Thymus (tissue), 2 donors: ENCODE results near the gene HNRNPK. TPM values are rescaled to one million over a fixed set of nuclear protein-coding genes. Genes with fewer than 3 reads are reported as not detected.

ENCODE experiments used
- polyA plus RNA-seq: library from polyadenylated mRNA; stranded (reverse); fragments of 200-250 nt; gene quantifications from one replicate; pipeline ENCODE4 v1.2.3, GENCODE V29; 2013
- total RNA-seq: library from RNA; stranded (reverse); fragments of 120-200 nt; gene quantifications from one replicate; pipeline ENCODE4 v1.2.4, GENCODE V29; 2013
- donor health status: healthy.

Gene HNRNPK
- total and polyA plus RNA-seq, 2 donors, result 425 to 585 TPM

Other genes with a start within 250 kb of the HNRNPK start
- 14.3 TPM for gene GKAP1, start 162.4 kb downstream of the HNRNPK start, total RNA-seq
- 22.4 TPM for gene GKAP1, start 162.4 kb downstream of the HNRNPK start, polyA plus RNA-seq
- gene KIF27, start 58.8 kb downstream of the HNRNPK start, total RNA-seq, result 5.2 TPM
- gene KIF27, start 58.8 kb downstream of the HNRNPK start, polyA plus RNA-seq, result 2.9 TPM
- gene RMI1, start 590 bp upstream of the HNRNPK start, total RNA-seq, result 7.9 TPM
- 5.8 TPM for gene RMI1, start 590 bp upstream of the HNRNPK start, polyA plus RNA-seq